HCT116 (cell line): ENCODE results near the gene ADIPOR2. TPM values are rescaled to one million over a fixed set of nuclear protein-coding genes. Genes with fewer than 3 reads are reported as not detected.

Experiments
- ATAC-seq: fragments of 200-7000 bp; cut with Tn5 transposase; 2 replicates; pipeline ENCODE4 v1.9.1; 2020; ENCODE audit warnings: mild to moderate bottlenecking, moderate library complexity
- BruUV-seq: library from RNA; stranded (reverse); fragments of 400-500 nt; replicated peaks from 2 replicates; lab custom pipeline; 2021; lab: Mats Ljungman, UMichigan
- CTCF ChIA-PET: fragments of 300-600 bp; sonication (Branson Sonifier 250); formaldehyde crosslinking; loops from one replicate; lab custom pipeline; 2021; ENCODE audit warnings: antibody characterized with exemption; lab: Charles Lee
- POLR2A ChIA-PET: fragments of 300-600, 350-600 bp; sonication (Branson Sonifier 250); formaldehyde crosslinking; loops from one replicate; lab custom pipeline; 2021; ENCODE audit warnings: antibody characterized with exemption; lab: Charles Lee
- RAD21 ChIA-PET, 2 experiments: fragments of 300-600 bp; sonication (Branson Sonifier 250); formaldehyde crosslinking; loops; one replicate each; lab custom pipeline; 2023; ENCODE audit warnings: low total read pairs in 2 of 2; ENCODE audit not compliant: uncharacterized antibody in 2 of 2, unreplicated experiment in 2 of 2, low non-redundant PET in 1 of 2; lab: Charles Lee
- DNase-seq: peaks from one replicate; pipeline ENCODE4 v3.0.0-alpha.2; 2010; ENCODE audit warnings: low read depth, low spot score
- H2AFZ ChIP-seq: fragments of 200-600 bp; shearing (Covaris generic), sonication (generic); 2 replicates; pipeline ENCODE4 v1.6.1; 2017; ENCODE audit warnings: low read depth, mixed run types, mixed read lengths, antibody characterized with exemption, low read length; ENCODE audit not compliant: poor library complexity, severe bottlenecking
- H3K27ac ChIP-seq: 2 replicates; pipeline ENCODE4 v1.5.1; 2012; ENCODE audit warnings: low read depth, low read length
- H3K27me3 ChIP-seq: fragments of 200-600 bp; sonication (generic); 2 replicates; pipeline ENCODE4 v1.6.1; 2016; ENCODE audit warnings: mixed run types, low read length, mixed read lengths; ENCODE audit not compliant: insufficient read depth
- H3K36me3 ChIP-seq, 2 experiments: fragments of 200-500 bp in 1 of 2; fragments of 200-600 bp in 1 of 2; sonication (Bioruptor generic) in 1 of 2; sonication (generic) in 1 of 2; 2 replicates each; pipeline versions ENCODE4 v1.5.1 to v1.6.1; 2014 to 2016; ENCODE audit warnings: low read length in 2 of 2, inconsistent platforms in 1 of 2, mixed read lengths in 1 of 2, mixed run types in 1 of 2; ENCODE audit not compliant: insufficient read depth in 2 of 2, control insufficient read depth in 1 of 2
- H3K4me1 ChIP-seq, 2 experiments: fragments of 200-600 bp in 1 of 2; sonication (generic) in 1 of 2; 2 replicates each; pipeline versions ENCODE4 v1.5.1 to v1.6.1; 2012 to 2017; ENCODE audit warnings: low read length in 2 of 2, inconsistent platforms in 1 of 2, mild to moderate bottlenecking in 1 of 2, mixed read lengths in 1 of 2, mixed run types in 1 of 2, moderate library complexity in 1 of 2; ENCODE audit not compliant: insufficient read depth in 2 of 2, control insufficient read depth in 1 of 2
- H3K4me2 ChIP-seq: fragments of 200-600 bp; sonication (generic); 2 replicates; pipeline ENCODE4 v1.6.1; 2017; ENCODE audit warnings: mixed run types, low read length, mixed read lengths
- H3K4me3 ChIP-seq, 2 experiments: fragments of 200-600 bp in 1 of 2; sonication (generic) in 1 of 2; replicated peaks in 1 of 2; 2 replicates each; pipeline ENCODE4 v1.5.1; 2011 to 2016; ENCODE audit warnings: low read length in 2 of 2, control low read depth in 1 of 2, low read depth in 1 of 2, mild to moderate bottlenecking in 1 of 2, mixed read lengths in 1 of 2, mixed run types in 1 of 2
- H3K79me2 ChIP-seq: fragments of 200-600 bp; sonication (generic); 2 replicates; pipeline ENCODE4 v1.6.1; 2017; ENCODE audit warnings: mild to moderate bottlenecking, mixed run types, low read length, moderate library complexity, mixed read lengths; ENCODE audit not compliant: insufficient read depth
- H3K9ac ChIP-seq: fragments of 200-600 bp; sonication (generic); 2 replicates; pipeline ENCODE4 v1.6.1; 2016; ENCODE audit warnings: low read length, mixed read lengths
- H3K9me2 ChIP-seq: fragments of 200-600 bp; sonication (generic), shearing (Covaris generic); 2 replicates; pipeline ENCODE4 v1.6.1; 2017; ENCODE audit warnings: mixed run types, mild to moderate bottlenecking, moderate library complexity; ENCODE audit not compliant: insufficient read depth
- H3K9me3 ChIP-seq, 2 experiments: fragments of 200-500 bp in 1 of 2; fragments of 200-600 bp in 1 of 2; sonication (Bioruptor generic) in 1 of 2; sonication (generic) in 1 of 2; 2 replicates each; pipeline ENCODE4 v1.6.1; 2014 to 2017; ENCODE audit warnings: low read length in 2 of 2, mixed read lengths in 2 of 2, inconsistent platforms in 1 of 2, low read depth in 1 of 2, mild to moderate bottlenecking in 1 of 2, mixed run types in 1 of 2, moderate library complexity in 1 of 2; ENCODE audit not compliant: control insufficient read depth in 1 of 2, insufficient read depth in 1 of 2
- H4K20me1 ChIP-seq: fragments of 200-600 bp; sonication (generic), shearing (Covaris generic); 2 replicates; pipeline ENCODE4 v1.6.1; 2017; ENCODE audit warnings: mixed run types, mild to moderate bottlenecking, moderate library complexity; ENCODE audit not compliant: insufficient read depth
- ATF3 ChIP-seq: IDR thresholded peaks from 2 replicates; pipeline ENCODE4 v1.6.1; 2012
- CBX3 ChIP-seq: IDR thresholded peaks from 2 replicates; pipeline ENCODE4 v1.6.1; 2012; ENCODE audit warnings: low read depth
- CEBPB ChIP-seq: IDR thresholded peaks from 2 replicates; pipeline ENCODE4 v1.6.1; 2012; ENCODE audit warnings: low read depth
- EGR1 ChIP-seq: IDR thresholded peaks from 2 replicates; pipeline ENCODE4 v1.6.1; 2012; ENCODE audit warnings: low read depth
- ELF1 ChIP-seq: IDR thresholded peaks from 2 replicates; pipeline ENCODE4 v1.6.1; 2012; ENCODE audit warnings: low read depth, borderline replicate concordance
- EZH2 ChIP-seq: fragments of 200-600 bp; sonication (generic); IDR thresholded peaks from 2 replicates; pipeline ENCODE4 v1.6.1; 2017; ENCODE audit warnings: antibody characterized with exemption, mixed run types
- EZH2phosphoT487 ChIP-seq: fragments of 200-600 bp; IDR thresholded peaks from 2 replicates; pipeline ENCODE4 v1.6.1; 2018; ENCODE audit warnings: antibody characterized with exemption, borderline replicate concordance
- JUND ChIP-seq: IDR thresholded peaks from 2 replicates; pipeline ENCODE4 v1.6.1; 2012
- POLR2A ChIP-seq: IDR thresholded peaks from 2 replicates; pipeline ENCODE4 v1.7.0; 2011; ENCODE audit warnings: borderline replicate concordance; ENCODE audit not compliant: insufficient read depth, insufficient read length; ENCODE audit errors: extremely low read depth
- RAD21 ChIP-seq: IDR thresholded peaks from 2 replicates; pipeline ENCODE4 v1.6.1; 2012; ENCODE audit warnings: low read depth, mild to moderate bottlenecking
- SIN3A ChIP-seq: IDR thresholded peaks from 2 replicates; pipeline ENCODE4 v1.6.1; 2012; ENCODE audit warnings: low read depth
- SRF ChIP-seq: IDR thresholded peaks from 2 replicates; pipeline ENCODE4 v1.6.1; 2012; ENCODE audit warnings: low read depth
- TCF7L2 ChIP-seq: IDR thresholded peaks from 2 replicates; pipeline ENCODE4 v1.7.0; 2011; ENCODE audit warnings: borderline replicate concordance, inconsistent platforms; ENCODE audit not compliant: insufficient read depth, insufficient read length; ENCODE audit errors: extremely low read depth
- YY1 ChIP-seq: IDR thresholded peaks from 2 replicates; pipeline ENCODE4 v1.6.1; 2011; ENCODE audit warnings: low read length, low read depth, moderate library complexity, mild to moderate bottlenecking; ENCODE audit not compliant: insufficient replicate concordance; ENCODE audit errors: extremely low read depth
- ZFX ChIP-seq: fragments of 450-650 bp; IDR thresholded peaks from 2 replicates; pipeline ENCODE4 v1.6.1; 2017
- intact Hi-C: fragments of 100-400 bp; cut with micrococcal nuclease; formaldehyde crosslinking; loops from 2 replicates; pipeline ENCODE4 v1.10.0; 2022
- total RNA-seq: library from RNA; stranded (reverse); gene quantifications from one replicate; pipeline ENCODE4 v1.2.1, GENCODE V29; 2021; ENCODE audit not compliant: unreplicated experiment
- TF ChIP-seq, protein P1 (sequence below), 3 experiments: fragments of 200-600 bp in 1 of 3; sonication (generic) in 1 of 3; IDR thresholded peaks in 2 of 3; conservative IDR thresholded peaks in 1 of 3; 2 replicates each; pipeline ENCODE4 v1.5.1; 2012 to 2017; ENCODE audit warnings: low read depth in 2 of 3, low read length in 2 of 3, antibody characterized with exemption in 1 of 3, borderline replicate concordance in 1 of 3, control low read depth in 1 of 3, mild to moderate bottlenecking in 1 of 3, mixed read lengths in 1 of 3, mixed run types in 1 of 3, moderate library complexity in 1 of 3; ENCODE audit not compliant: insufficient read depth in 1 of 3
- TF ChIP-seq, protein P2 (sequence below): IDR thresholded peaks from 2 replicates; pipeline ENCODE4 v1.6.1; 2012

The ADIPOR2 gene
- total RNA-seq, 1 experiment from 2014 or later = 69.9 TPM

DNA sequence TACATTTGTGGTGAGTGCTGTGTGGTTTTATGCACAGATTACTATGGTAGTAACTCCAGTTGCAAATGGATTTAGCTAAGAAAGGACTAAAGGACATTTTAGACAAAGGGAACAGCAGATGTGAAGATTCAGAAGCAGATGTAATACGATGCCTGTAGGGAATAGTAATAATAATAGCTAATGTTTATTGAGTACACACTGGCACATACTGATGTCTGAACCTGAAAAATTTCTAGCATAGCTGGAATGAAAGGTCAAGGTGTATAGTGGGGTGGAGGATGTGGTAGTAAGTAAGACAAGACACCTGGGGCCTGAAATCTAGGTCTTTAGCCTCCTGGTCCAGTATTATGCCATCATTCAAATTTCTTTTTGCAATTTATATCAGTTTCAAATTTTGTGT is 75.2 kb downstream of the ADIPOR2 start:
- Histone ChIP-seq H3K9me3 (no peaks in the 10 kb centered on the region), H3K27me3 (no peaks in the 10 kb centered on the region), H2AFZ (no peak overlapping the region), H3K4me3 (no peak overlapping the region), H3K9me2 (no peaks in the 10 kb centered on the region), H3K9ac (no peak overlapping the region), H3K4me2 (no peak overlapping the region), H3K79me2 (peaks cover 88% of the 10 kb centered on the region), H3K27ac (no peak overlapping the region), H4K20me1 (no peaks in the 10 kb centered on the region; the same call in 1 of the 2 replicates), H3K4me1 (peaks cover 6 to 13% of the 10 kb centered on the region in 2 experiments), H3K36me3 (no peaks in the 10 kb centered on the region)
- ChIA-PET CTCF (interaction anchor here (1.1 kb wide), 1 partner anchor 113 kb away, joined by 4 read pairs; no protein-coding TSS in a partner anchor), POLR2A (no interaction called here), RAD21 (no interaction called here)
- intact Hi-C loops = no loop called here
- DNase-seq (no peak), ATAC-seq (no peak)
- no peak for TF ChIP-seq YY1
- TF ChIP-seq, protein P1, sequence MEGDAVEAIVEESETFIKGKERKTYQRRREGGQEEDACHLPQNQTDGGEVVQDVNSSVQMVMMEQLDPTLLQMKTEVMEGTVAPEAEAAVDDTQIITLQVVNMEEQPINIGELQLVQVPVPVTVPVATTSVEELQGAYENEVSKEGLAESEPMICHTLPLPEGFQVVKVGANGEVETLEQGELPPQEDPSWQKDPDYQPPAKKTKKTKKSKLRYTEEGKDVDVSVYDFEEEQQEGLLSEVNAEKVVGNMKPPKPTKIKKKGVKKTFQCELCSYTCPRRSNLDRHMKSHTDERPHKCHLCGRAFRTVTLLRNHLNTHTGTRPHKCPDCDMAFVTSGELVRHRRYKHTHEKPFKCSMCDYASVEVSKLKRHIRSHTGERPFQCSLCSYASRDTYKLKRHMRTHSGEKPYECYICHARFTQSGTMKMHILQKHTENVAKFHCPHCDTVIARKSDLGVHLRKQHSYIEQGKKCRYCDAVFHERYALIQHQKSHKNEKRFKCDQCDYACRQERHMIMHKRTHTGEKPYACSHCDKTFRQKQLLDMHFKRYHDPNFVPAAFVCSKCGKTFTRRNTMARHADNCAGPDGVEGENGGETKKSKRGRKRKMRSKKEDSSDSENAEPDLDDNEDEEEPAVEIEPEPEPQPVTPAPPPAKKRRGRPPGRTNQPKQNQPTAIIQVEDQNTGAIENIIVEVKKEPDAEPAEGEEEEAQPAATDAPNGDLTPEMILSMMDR (IDR thresholded peaks at IDR 0.05 in 2 of 3, conservative IDR thresholded peaks at IDR 0.05 in 1 of 3; ENCODE audit: borderline replicate concordance in 1 of 3, insufficient read depth in 1 of 3, low read depth in 2 of 3, low read length in 2 of 3) = no peak
- no peak for TF ChIP-seq EGR1
- no peak for TF ChIP-seq TCF7L2
- TF ChIP-seq ELF1 = no peak
- TF ChIP-seq ZFX = no peak
- no peak for TF ChIP-seq ATF3
- TF ChIP-seq POLR2A = no peak
- no peak for TF ChIP-seq SIN3A
- TF ChIP-seq CBX3 = no peak
- no peak for TF ChIP-seq SRF
- no peak for TF ChIP-seq JUND
- no peak for TF ChIP-seq EZH2
- no peak for TF ChIP-seq CEBPB
- TF ChIP-seq EZH2phosphoT487 = no peak
- TF ChIP-seq RAD21 = no peak
- TF ChIP-seq, protein P2, sequence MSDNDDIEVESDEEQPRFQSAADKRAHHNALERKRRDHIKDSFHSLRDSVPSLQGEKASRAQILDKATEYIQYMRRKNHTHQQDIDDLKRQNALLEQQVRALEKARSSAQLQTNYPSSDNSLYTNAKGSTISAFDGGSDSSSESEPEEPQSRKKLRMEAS = no peak
- no TSS peak for BruUV-seq
